Left ventricle myocardium inferior (tissue), 1 donor: Measurements from ENCODE around the gene ASB7. TPM values are rescaled to one million over a fixed set of nuclear protein-coding genes. Genes with fewer than 3 reads are reported as not detected.

ENCODE experiments used
- DNase-seq: peaks from one replicate; pipeline ENCODE4 v3.0.0-alpha.2; 2020
- H3K27ac ChIP-seq: fragments of 200-600 bp; replicated peaks from 2 replicates; pipeline ENCODE4 v1.8.0; 2021
- H3K27me3 ChIP-seq: fragments of 200-600 bp; 2 replicates; pipeline ENCODE4 v1.8.0; 2021; ENCODE audit warnings: low read depth
- H3K36me3 ChIP-seq: fragments of 200-600 bp; 2 replicates; pipeline ENCODE4 v1.8.0; 2021
- H3K4me1 ChIP-seq: fragments of 200-600 bp; 2 replicates; pipeline ENCODE4 v1.8.0; 2021
- H3K4me3 ChIP-seq: fragments of 200-600 bp; 2 replicates; pipeline ENCODE4 v1.8.0; 2021; ENCODE audit warnings: mild to moderate bottlenecking, moderate library complexity
- H3K9me3 ChIP-seq: fragments of 200-600 bp; replicated peaks from 2 replicates; pipeline ENCODE4 v1.8.0; 2021
- intact Hi-C: fragments of 100-400 bp; cut with micrococcal nuclease; formaldehyde crosslinking; loops from one replicate; pipeline ENCODE4 v1.11.0; 2022
- total RNA-seq: library from RNA; stranded (reverse); fragmentation: NEBNext Ultra II Directional; extraction: Animal tissue kit (Norgen Biotek cat#: 25700); gene quantifications from one replicate; pipeline ENCODE4 v1.2.1, GENCODE V29; 2021
- TF ChIP-seq, protein P1 (sequence below): fragments of 200-600 bp; IDR thresholded peaks from 2 replicates; pipeline ENCODE4 v1.8.0; 2021; ENCODE audit warnings: antibody characterized with exemption, mild to moderate bottlenecking, borderline replicate concordance
- donor health status: DM: no; HTN: yes; CAD: no; lungs with severe emphysema.

ASB7 gene
- total RNA-seq, 1 donor from 2014 or later, result 4.6 TPM

DNA sequence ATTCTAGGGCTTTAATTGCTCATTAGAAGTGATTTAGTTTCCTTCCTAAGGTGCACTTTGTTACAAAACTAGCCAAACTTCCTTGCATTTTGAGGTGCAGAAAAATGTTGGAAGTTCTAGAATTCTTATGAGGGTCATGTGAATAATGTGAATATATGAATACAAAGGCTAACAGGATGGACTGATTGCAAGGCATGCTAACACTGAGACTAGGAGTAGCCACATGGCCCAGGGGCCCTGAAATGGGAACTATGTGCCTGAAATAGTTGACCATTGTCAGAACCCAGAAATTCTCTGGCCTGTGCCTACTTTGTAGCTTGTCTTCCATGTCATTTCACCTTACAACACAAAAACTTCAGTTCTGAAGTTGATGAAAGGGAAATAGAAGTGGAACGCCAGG, 10.8 kb downstream of the ASB7 start:
- Histone ChIP-seq H3K27ac (no peak overlapping the region), H3K36me3 (peaks cover 50% of the 10 kb centered on the region), H3K27me3 (no peaks in the 10 kb centered on the region), H3K4me1 (peaks cover 18% of the 10 kb centered on the region), H3K4me3 (no peak overlapping the region), H3K9me3 (no peaks in the 10 kb centered on the region)
- DNase-seq, result no peak
- intact Hi-C loops, result no loop called here
- TF ChIP-seq, protein P1, sequence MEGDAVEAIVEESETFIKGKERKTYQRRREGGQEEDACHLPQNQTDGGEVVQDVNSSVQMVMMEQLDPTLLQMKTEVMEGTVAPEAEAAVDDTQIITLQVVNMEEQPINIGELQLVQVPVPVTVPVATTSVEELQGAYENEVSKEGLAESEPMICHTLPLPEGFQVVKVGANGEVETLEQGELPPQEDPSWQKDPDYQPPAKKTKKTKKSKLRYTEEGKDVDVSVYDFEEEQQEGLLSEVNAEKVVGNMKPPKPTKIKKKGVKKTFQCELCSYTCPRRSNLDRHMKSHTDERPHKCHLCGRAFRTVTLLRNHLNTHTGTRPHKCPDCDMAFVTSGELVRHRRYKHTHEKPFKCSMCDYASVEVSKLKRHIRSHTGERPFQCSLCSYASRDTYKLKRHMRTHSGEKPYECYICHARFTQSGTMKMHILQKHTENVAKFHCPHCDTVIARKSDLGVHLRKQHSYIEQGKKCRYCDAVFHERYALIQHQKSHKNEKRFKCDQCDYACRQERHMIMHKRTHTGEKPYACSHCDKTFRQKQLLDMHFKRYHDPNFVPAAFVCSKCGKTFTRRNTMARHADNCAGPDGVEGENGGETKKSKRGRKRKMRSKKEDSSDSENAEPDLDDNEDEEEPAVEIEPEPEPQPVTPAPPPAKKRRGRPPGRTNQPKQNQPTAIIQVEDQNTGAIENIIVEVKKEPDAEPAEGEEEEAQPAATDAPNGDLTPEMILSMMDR, result no peak

DNA sequence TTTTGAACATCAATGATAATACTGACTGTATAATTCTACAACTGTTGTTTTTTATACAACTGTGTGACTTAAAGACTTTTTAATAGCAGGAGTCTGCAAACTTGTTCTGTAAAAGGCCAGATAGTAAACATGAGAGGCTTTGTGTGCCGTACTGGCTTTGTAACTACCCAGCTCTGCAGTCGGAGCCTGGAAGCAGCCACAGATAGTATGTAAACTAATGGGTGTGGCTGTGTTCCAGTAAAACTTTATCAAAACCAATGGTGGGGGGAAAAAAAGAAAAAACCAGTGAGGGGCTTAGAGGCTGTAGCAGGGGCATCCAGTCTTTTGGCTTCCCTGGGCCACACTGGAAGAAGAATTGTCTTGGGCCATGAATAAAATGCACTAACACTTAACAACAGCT, 11.9 kb downstream of the ASB7 start:
- H3K27me3 ChIP-seq, result no peaks in the 10 kb centered on the region
- intact Hi-C loops, result no loop called here
- DNase-seq, result no peak
- H3K9me3 ChIP-seq, result no peaks in the 10 kb centered on the region
- no peak overlapping the region for H3K27ac ChIP-seq
- H3K4me1 ChIP-seq, result peaks cover 18% of the 10 kb centered on the region
- TF ChIP-seq, protein P1, result no peak
- no peak overlapping the region for H3K4me3 ChIP-seq
- H3K36me3 ChIP-seq, result peaks cover 51% of the 10 kb centered on the region

DNA sequence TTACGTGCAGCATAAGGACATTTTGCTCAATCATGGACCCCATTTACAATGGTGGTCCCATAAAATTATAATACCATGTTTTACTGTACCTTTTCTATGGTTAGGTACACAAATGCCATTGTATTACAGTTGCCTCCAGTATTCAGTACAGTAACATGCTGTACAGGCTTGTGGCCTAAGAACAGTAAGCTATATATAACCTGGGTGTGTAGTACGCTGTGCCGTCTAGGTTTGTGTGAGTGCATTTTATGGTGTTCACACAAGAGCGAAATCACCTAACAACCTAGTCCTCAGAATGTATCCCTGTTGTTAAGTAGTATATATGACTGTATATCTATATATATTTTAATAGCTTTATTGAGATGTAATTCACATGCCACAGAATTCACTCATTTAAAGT, 12.5 kb downstream of the ASB7 start:
- DNase-seq, result no peak
- Histone ChIP-seq H3K27ac (no peak overlapping the region), H3K9me3 (no peaks in the 10 kb centered on the region), H3K4me1 (peaks cover 18% of the 10 kb centered on the region), H3K36me3 (peaks cover 46% of the 10 kb centered on the region), H3K27me3 (no peaks in the 10 kb centered on the region), H3K4me3 (no peak overlapping the region)
- intact Hi-C loops, result no loop called here
- TF ChIP-seq, protein P1, result no peak

DNA sequence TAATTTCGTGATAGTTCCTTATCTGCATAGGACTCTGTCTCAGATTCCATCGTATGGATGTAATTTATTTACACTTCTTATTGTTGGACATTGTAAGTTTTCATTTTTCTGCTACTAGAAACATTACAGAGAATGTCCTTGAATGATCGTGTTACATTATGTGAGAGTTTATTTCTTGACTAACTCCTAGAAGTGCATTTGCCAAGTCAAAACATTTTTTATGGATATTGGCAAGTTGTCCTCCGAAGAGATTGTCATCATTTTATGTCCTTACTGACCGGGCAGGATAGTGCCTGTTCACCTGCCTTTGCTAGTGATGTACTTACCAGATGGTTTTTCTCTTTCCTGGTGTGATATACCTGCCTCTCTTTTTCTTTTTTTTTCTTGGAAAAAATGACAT, 13.4 kb downstream of the ASB7 start:
- H3K4me1 ChIP-seq, result peaks cover 18% of the 10 kb centered on the region

DNA sequence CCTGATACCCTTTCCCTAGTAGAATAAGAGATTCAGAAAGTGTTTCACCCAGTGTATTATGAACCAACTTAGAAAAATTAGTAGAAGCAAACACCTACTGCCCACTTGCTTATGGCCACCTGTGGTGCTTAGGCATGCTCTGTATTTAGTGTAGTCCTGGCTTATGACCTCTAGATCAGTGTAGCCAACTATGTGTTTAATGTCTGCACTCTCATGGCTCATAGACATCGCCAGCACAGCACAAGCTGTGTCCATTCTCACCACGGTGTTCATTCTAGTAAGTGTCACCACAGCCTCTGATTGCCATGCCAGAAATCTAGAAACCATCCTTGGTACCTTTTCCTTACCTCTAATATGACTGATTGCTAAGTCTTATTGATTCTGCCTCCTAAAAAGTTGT, 14.3 kb downstream of the ASB7 start:
- TF ChIP-seq, protein P1, result no peak
- intact Hi-C loops, result no loop called here
- H3K27me3 ChIP-seq, result no peaks in the 10 kb centered on the region
- no peak for DNase-seq
- no peak overlapping the region for H3K4me3 ChIP-seq
- peaks cover 18% of the 10 kb centered on the region for H3K4me1 ChIP-seq
- H3K36me3 ChIP-seq, result peaks cover 38% of the 10 kb centered on the region
- no peaks in the 10 kb centered on the region for H3K9me3 ChIP-seq
- H3K27ac ChIP-seq, result no peak overlapping the region

More for the DNA sequence above, 13.4 kb downstream of the ASB7 start:
- intact Hi-C loops, result no loop called here
- TF ChIP-seq, protein P1, result no peak
- H3K27me3 ChIP-seq, result no peaks in the 10 kb centered on the region
- no peak overlapping the region for H3K4me3 ChIP-seq
- no peak for DNase-seq
- H3K36me3 ChIP-seq, result peaks cover 43% of the 10 kb centered on the region
- H3K9me3 ChIP-seq, result no peaks in the 10 kb centered on the region
- H3K27ac ChIP-seq, result no peak overlapping the region

DNA sequence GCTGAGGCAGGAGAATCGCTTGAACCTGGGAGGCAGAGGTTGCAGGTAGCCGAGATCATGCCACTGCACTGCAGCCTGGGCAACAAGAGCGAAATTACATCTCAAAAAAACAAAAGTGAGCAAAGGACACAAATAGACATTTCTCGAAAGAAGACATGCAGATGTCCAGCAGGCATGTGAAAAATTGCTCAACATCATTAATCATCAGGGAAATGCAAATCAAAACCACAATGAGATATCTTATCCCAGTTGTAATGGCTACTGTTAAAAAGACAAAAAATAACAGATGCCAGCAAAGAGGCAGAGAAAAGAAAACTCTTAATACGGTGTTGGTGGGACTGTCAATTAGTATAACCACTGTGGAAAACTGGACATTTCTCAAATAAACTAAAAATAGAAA, 20.9 kb downstream of the ASB7 start:
- no peaks in the 10 kb centered on the region for H3K27me3 ChIP-seq
- peaks cover 3% of the 10 kb centered on the region for H3K36me3 ChIP-seq
- H3K27ac ChIP-seq, result no peak overlapping the region
- H3K9me3 ChIP-seq, result no peaks in the 10 kb centered on the region
- peaks cover 10% of the 10 kb centered on the region for H3K4me1 ChIP-seq
- TF ChIP-seq, protein P1, result no peak
- DNase-seq, result no peak
- intact Hi-C loops, result no loop called here
- H3K4me3 ChIP-seq, result no peak overlapping the region
